ENCODE results near the gene PTCH1.

Gene PTCH1

DNA sequence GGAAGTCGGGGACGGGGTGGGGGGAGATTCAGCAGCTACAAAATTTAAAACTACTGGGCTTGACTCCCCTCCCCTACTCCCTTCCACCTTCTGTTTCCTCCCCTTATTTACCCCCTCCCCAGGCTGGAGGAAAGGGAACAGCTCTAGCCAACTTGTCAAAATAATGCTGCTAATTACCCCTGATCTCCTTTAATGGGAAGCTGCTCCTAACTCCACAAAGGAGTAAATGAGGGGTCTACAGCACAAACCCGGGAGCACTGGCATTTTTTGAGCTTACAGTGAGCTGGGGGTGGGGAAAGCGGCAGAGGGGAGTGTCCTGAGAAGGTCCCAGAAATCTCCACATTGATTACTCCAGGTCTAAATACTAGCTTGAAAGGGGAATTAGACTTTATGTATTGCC is 3.1 kb downstream of the PTCH1 start:
- DNase-seq (ENCODE audit: low read depth), result no peak
- TF ChIP-seq, protein P1, sequence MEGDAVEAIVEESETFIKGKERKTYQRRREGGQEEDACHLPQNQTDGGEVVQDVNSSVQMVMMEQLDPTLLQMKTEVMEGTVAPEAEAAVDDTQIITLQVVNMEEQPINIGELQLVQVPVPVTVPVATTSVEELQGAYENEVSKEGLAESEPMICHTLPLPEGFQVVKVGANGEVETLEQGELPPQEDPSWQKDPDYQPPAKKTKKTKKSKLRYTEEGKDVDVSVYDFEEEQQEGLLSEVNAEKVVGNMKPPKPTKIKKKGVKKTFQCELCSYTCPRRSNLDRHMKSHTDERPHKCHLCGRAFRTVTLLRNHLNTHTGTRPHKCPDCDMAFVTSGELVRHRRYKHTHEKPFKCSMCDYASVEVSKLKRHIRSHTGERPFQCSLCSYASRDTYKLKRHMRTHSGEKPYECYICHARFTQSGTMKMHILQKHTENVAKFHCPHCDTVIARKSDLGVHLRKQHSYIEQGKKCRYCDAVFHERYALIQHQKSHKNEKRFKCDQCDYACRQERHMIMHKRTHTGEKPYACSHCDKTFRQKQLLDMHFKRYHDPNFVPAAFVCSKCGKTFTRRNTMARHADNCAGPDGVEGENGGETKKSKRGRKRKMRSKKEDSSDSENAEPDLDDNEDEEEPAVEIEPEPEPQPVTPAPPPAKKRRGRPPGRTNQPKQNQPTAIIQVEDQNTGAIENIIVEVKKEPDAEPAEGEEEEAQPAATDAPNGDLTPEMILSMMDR (conservative IDR thresholded peaks at IDR 0.05; ENCODE audit: low read length), result no peak
- no peak overlapping the region for H3K4me3 ChIP-seq (ENCODE audit: low read length)

- TF ChIP-seq, protein P1 (conservative IDR thresholded peaks at IDR 0.05; ENCODE audit: low read length), result no peak
- no peak for DNase-seq (ENCODE audit: low read depth)
- H3K4me3 ChIP-seq (ENCODE audit: low read length), result no peak overlapping the region
These were observed 4.1 kb downstream of the PTCH1 start for GRCh38 chr9:95512709-95513095.

GRCh38 chr9:95511952-95512708 is 4.6 kb downstream of the PTCH1 start:
- H3K4me3 ChIP-seq (ENCODE audit: low read length), result peak overlapping the region; percentile 86
- peak; percentile 40 for DNase-seq (ENCODE audit: low read depth)
- TF ChIP-seq, protein P1 (conservative IDR thresholded peaks at IDR 0.05; ENCODE audit: low read length), result no peak

- no peak for DNase-seq (ENCODE audit: low read depth)
- peak overlapping the region; percentile 86 for H3K4me3 ChIP-seq (ENCODE audit: low read length)
- TF ChIP-seq, protein P1 (conservative IDR thresholded peaks at IDR 0.05; ENCODE audit: low read length), result no peak
These were observed 5.2 kb downstream of the PTCH1 start for GRCh38 chr9:95511616-95511931.

- TF ChIP-seq, protein P1 (conservative IDR thresholded peaks at IDR 0.05; ENCODE audit: low read length), result no peak
- peak; percentile 97 for DNase-seq (ENCODE audit: low read depth)
- peak overlapping the region; percentile 86 for H3K4me3 ChIP-seq (ENCODE audit: low read length)
These were observed 5.8 kb downstream of the PTCH1 start for GRCh38 chr9:95510709-95511615.

GRCh38 chr9:95509851-95510708 is 6.7 kb downstream of the PTCH1 start:
- DNase-seq (ENCODE audit: low read depth), result no peak
- peak overlapping the region; percentile 81 for H3K4me3 ChIP-seq (ENCODE audit: low read length)

More at GRCh38 chr9:95509851-95510708, 6.7 kb downstream of the PTCH1 start:
- TF ChIP-seq, protein P1 (conservative IDR thresholded peaks at IDR 0.05; ENCODE audit: low read length), result no peak

All from AG10803 (cell line).